ENCODE results near the gene EPN3.

DNA sequence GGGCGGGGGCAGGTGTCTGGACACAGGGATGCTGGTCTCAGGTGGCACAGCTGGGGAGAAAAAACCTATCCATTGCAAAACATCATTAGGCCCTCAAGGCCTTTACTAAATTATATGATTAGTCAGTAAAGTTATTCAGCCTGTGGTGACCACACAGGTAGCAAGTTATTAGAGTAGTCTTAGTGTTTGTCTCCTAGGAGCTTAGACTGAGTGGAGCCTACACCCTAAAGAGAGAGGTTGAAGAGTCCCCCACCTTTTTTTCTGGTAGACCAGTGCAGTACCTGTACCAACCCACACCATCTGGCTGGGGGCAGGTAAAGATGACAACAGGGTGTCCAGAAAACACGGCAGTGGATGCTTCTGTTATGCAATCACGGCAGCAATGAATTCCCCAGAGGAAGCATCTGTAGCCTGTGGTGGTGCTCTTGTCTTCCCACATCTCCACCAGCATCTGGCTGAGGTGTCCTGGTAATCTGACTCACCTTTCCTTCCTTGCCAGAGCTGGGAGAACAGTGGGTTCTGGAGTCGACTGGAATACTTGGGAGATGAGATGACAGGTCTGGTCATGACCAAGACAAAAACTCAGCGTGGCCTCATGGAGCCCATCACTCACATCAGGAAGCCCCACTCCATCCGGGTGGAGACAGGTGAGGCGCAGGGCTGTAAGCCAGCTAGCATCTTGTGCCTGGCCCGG lies 13.2 kb upstream of the EPN3 start:
- TF ChIP-seq, protein P1, sequence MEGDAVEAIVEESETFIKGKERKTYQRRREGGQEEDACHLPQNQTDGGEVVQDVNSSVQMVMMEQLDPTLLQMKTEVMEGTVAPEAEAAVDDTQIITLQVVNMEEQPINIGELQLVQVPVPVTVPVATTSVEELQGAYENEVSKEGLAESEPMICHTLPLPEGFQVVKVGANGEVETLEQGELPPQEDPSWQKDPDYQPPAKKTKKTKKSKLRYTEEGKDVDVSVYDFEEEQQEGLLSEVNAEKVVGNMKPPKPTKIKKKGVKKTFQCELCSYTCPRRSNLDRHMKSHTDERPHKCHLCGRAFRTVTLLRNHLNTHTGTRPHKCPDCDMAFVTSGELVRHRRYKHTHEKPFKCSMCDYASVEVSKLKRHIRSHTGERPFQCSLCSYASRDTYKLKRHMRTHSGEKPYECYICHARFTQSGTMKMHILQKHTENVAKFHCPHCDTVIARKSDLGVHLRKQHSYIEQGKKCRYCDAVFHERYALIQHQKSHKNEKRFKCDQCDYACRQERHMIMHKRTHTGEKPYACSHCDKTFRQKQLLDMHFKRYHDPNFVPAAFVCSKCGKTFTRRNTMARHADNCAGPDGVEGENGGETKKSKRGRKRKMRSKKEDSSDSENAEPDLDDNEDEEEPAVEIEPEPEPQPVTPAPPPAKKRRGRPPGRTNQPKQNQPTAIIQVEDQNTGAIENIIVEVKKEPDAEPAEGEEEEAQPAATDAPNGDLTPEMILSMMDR (IDR thresholded peaks at IDR 0.05), result no peak
- TF ChIP-seq POLR2A (IDR thresholded peaks at IDR 0.05) (no peak), POLR2AphosphoS5 (IDR thresholded peaks at IDR 0.05) (no peak)

Measured in breast epithelium (tissue), 3 donors.